Liver (tissue), 9 donors: ENCODE measurements around the gene DNPEP. TPM values are rescaled to one million over a fixed set of nuclear protein-coding genes. Genes with fewer than 3 reads are reported as not detected.

Experiments used
- DNase-seq: peaks from one replicate; pipeline ENCODE4 v3.0.0-alpha.2; 2017; ENCODE audit warnings: low spot score
- H3K27ac ChIP-seq, 2 donors: one replicate each; pipeline ENCODE4 v1.7.0; 2013; ENCODE audit warnings: inconsistent platforms in 2 of 2, low read length in 2 of 2, control low read depth in 1 of 2, low read depth in 1 of 2, mild to moderate bottlenecking in 1 of 2
- H3K27me3 ChIP-seq, 4 donors: one replicate each; pipeline versions ENCODE4 v1.6.1 to v1.7.0; 2013; ENCODE audit warnings: low read length in 3 of 4, inconsistent platforms in 1 of 4, mild to moderate bottlenecking in 1 of 4, moderate library complexity in 1 of 4; ENCODE audit not compliant: control insufficient read depth in 4 of 4, insufficient read depth in 4 of 4
- H3K36me3 ChIP-seq, 4 donors: one replicate each; pipeline versions ENCODE4 v1.6.1 to v1.7.0; 2013; ENCODE audit warnings: low read length in 3 of 4, mild to moderate bottlenecking in 3 of 4, low read depth in 1 of 4, moderate library complexity in 1 of 4; ENCODE audit not compliant: control insufficient read depth in 4 of 4, insufficient read depth in 3 of 4
- H3K4me1 ChIP-seq, 4 donors: one replicate each; pipeline versions ENCODE4 v1.6.1 to v1.7.0; 2013; ENCODE audit warnings: low read length in 3 of 4, mild to moderate bottlenecking in 3 of 4, moderate library complexity in 1 of 4; ENCODE audit not compliant: control insufficient read depth in 4 of 4, insufficient read depth in 4 of 4
- H3K4me3 ChIP-seq, 3 donors: one replicate each; pipeline versions ENCODE4 v1.6.1 to v1.7.0; 2013; ENCODE audit warnings: low read length in 3 of 3, control low read depth in 1 of 3, low read depth in 1 of 3, mild to moderate bottlenecking in 1 of 3
- H3K9ac ChIP-seq, 2 donors: one replicate each; pipeline ENCODE4 v1.7.0; 2013; ENCODE audit warnings: low read length in 2 of 2, mild to moderate bottlenecking in 2 of 2, moderate library complexity in 2 of 2, control low read depth in 1 of 2, low read depth in 1 of 2
- H3K9me3 ChIP-seq, 4 donors: one replicate each; pipeline versions ENCODE4 v1.6.1 to v1.7.0; 2013; ENCODE audit warnings: low read length in 3 of 4; ENCODE audit not compliant: control insufficient read depth in 4 of 4
- ATF3 ChIP-seq: IDR thresholded peaks from 2 replicates; pipeline ENCODE4 v1.6.1; 2016; ENCODE audit warnings: antibody characterized with exemption
- CTCF ChIP-seq: fragments of 150-350 bp; IDR thresholded peaks from 2 replicates; pipeline ENCODE4 v1.5.1; 2017; ENCODE audit warnings: improper control_type of control experiment, low read depth, low read length; ENCODE audit not compliant: missing input control
- EGR1 ChIP-seq, 2 donors: IDR thresholded peaks; 2 replicates each; pipeline ENCODE4 v1.6.1; 2016 to 2018; ENCODE audit warnings: antibody characterized with exemption in 2 of 2, low read depth in 2 of 2
- FOXA1 ChIP-seq: IDR thresholded peaks from 2 replicates; pipeline ENCODE4 v1.6.1; 2016; ENCODE audit warnings: antibody characterized with exemption
- FOXA2 ChIP-seq: IDR thresholded peaks from 2 replicates; pipeline ENCODE4 v1.6.1; 2016; ENCODE audit warnings: antibody characterized with exemption
- GABPA ChIP-seq, 2 donors: IDR thresholded peaks in 1 of 2; conservative IDR thresholded peaks in 1 of 2; 2 replicates each; pipeline ENCODE4 v1.6.1; 2016; ENCODE audit warnings: antibody characterized with exemption in 2 of 2, mild to moderate bottlenecking in 1 of 2, moderate library complexity in 1 of 2
- HNF4A ChIP-seq, 2 donors: conservative IDR thresholded peaks; 2 replicates each; pipeline ENCODE4 v1.6.1; 2016; ENCODE audit warnings: antibody characterized with exemption in 2 of 2, mild to moderate bottlenecking in 2 of 2
- HNF4G ChIP-seq: IDR thresholded peaks from 2 replicates; pipeline ENCODE4 v1.6.1; 2016; ENCODE audit warnings: antibody characterized with exemption
- JUND ChIP-seq, 2 donors: IDR thresholded peaks; 2 replicates each; pipeline ENCODE4 v1.6.1; 2016; ENCODE audit warnings: antibody characterized with exemption in 2 of 2
- NR2F2 ChIP-seq: IDR thresholded peaks from 2 replicates; pipeline ENCODE4 v1.6.1; 2016; ENCODE audit warnings: antibody characterized with exemption
- RAD21 ChIP-seq, 2 donors: IDR thresholded peaks; 2 replicates each; pipeline ENCODE4 v1.6.1; 2016; ENCODE audit warnings: antibody characterized with exemption in 2 of 2, mild to moderate bottlenecking in 2 of 2
- REST ChIP-seq: IDR thresholded peaks from 2 replicates; pipeline ENCODE4 v1.6.1; 2016; ENCODE audit warnings: antibody characterized with exemption, mild to moderate bottlenecking
- RXRA ChIP-seq, 2 donors: IDR thresholded peaks; 2 replicates each; pipeline ENCODE4 v1.6.1; 2017 to 2018; ENCODE audit warnings: antibody characterized with exemption in 2 of 2, mild to moderate bottlenecking in 1 of 2
- SP1 ChIP-seq: IDR thresholded peaks from 2 replicates; pipeline ENCODE4 v1.6.1; 2018; ENCODE audit warnings: antibody characterized with exemption, mild to moderate bottlenecking
- YY1 ChIP-seq: IDR thresholded peaks from 2 replicates; pipeline ENCODE4 v1.6.1; 2016; ENCODE audit warnings: antibody characterized with exemption, mild to moderate bottlenecking
- ZBTB33 ChIP-seq: IDR thresholded peaks from 2 replicates; pipeline ENCODE4 v1.6.1; 2016; ENCODE audit warnings: antibody characterized with exemption
- WGBS: extraction: QIAGEN DNeasy Blood & Tissue Kit; methylation state at CpG from one replicate; pipeline ENCODE4 v1.1.7; 2013; 5-methylcytosine and 5-hydroxymethylcytosine counted together
- polyA plus RNA-seq, 2 donors: library from polyadenylated mRNA; stranded (reverse) in 1 of 2; unstranded in 1 of 2; fragments of 200-250 nt in 1 of 2; fragments of >200 nt in 1 of 2; fragmentation: Nextera tagmentation in 1 of 2; extraction: Ambion mirVana in 1 of 2; gene quantifications; one replicate each; pipeline versions ENCODE4 v1.2.1 to v1.2.3, GENCODE V29; 2013 to 2015
- total RNA-seq, 2 donors: library from RNA; depleted of rRNA; stranded (reverse); fragments of >200 nt; gene quantifications; one replicate each; pipeline ENCODE4 v1.2.3, GENCODE V29; 2014
- donor health status: healthy.
- donor health status: healthy.
- donor health status: healthy.
- donor health status: healthy.
- donor health status: healthy.

The DNPEP gene
- total and polyA plus RNA-seq, 4 donors = 25.8 to 58.4 (median 45.8) TPM

- no peaks in the 10 kb centered on the region for H3K9me3 ChIP-seq
- H3K36me3 ChIP-seq = no peaks in the 10 kb centered on the region
- no peak for TF ChIP-seq RXRA (IDR thresholded peaks at IDR 0.05)
- TF ChIP-seq REST = no peak
- TF ChIP-seq EGR1 (IDR thresholded peaks at IDR 0.05; ENCODE audit: low read depth in 2 of 2) = no peak
- TF ChIP-seq YY1 = no peak
- no peak for TF ChIP-seq ATF3
- TF ChIP-seq HNF4A (conservative IDR thresholded peaks at IDR 0.05) = no peak
- TF ChIP-seq FOXA1 = no peak
- no peak for TF ChIP-seq SP1
- no peak for TF ChIP-seq JUND (IDR thresholded peaks at IDR 0.05)
- TF ChIP-seq ZBTB33 = no peak
- no peak for TF ChIP-seq NR2F2
- no peak for TF ChIP-seq HNF4G
- TF ChIP-seq CTCF = no peak
- TF ChIP-seq FOXA2 = no peak
- no peak for TF ChIP-seq GABPA (IDR thresholded peaks at IDR 0.05 in 1 of 2, conservative IDR thresholded peaks at IDR 0.05 in 1 of 2)
- no peak for TF ChIP-seq RAD21 (IDR thresholded peaks at IDR 0.05)
- H3K27me3 ChIP-seq = peaks cover 0 to 6% (median 1%) of the 10 kb centered on the region in 4 donors
- no peak overlapping the region for H3K9ac ChIP-seq
- 66% methylated on average over 9 of the region's 9 CpGs for WGBS
- no peak overlapping the region for H3K4me3 ChIP-seq
- no peak for DNase-seq
- peaks cover 0 to 9% (median 3%) of the 10 kb centered on the region in 4 donors for H3K4me1 ChIP-seq
- H3K27ac ChIP-seq = no peak overlapping the region
These were observed 31.9 kb upstream of the DNPEP start for GRCh38 chr2:219419331-219420197.
